WTC11 (cell line): ENCODE results near the gene AKAP13. TPM values are rescaled to one million over a fixed set of nuclear protein-coding genes. Genes with fewer than 3 reads are reported as not detected.

Source experiments
- ATAC-seq: fragments of 200-7000 bp; cut with Tn5 transposase; 2 replicates; pipeline ENCODE4 v1.10.0; 2021; ENCODE audit warnings: mild to moderate bottlenecking, moderate library complexity
- CTCF ChIA-PET: fragments of 300-600 bp; sonication (Branson Sonifier 250); formaldehyde crosslinking; loops from one replicate; lab custom pipeline; 2021; ENCODE audit warnings: antibody characterized with exemption; lab: Charles Lee
- POLR2A ChIA-PET: fragments of 350-600 bp; sonication (Branson Sonifier 250); formaldehyde crosslinking; loops from one replicate; lab custom pipeline; 2021; ENCODE audit warnings: antibody characterized with exemption; lab: Charles Lee
- DNase-seq: peaks from one replicate; pipeline ENCODE4 v3.0.0; 2021; ENCODE audit warnings: low spot score
- H3K27ac Mint-ChIP-seq: 2 replicates; pipeline ENCODE4 v1.8.0; 2021; ENCODE audit warnings: mixed read lengths
- H3K27me3 Mint-ChIP-seq: 2 replicates; pipeline ENCODE4 v1.8.0; 2021; ENCODE audit warnings: low read depth, mild to moderate bottlenecking, moderate library complexity, mixed read lengths
- H3K36me3 Mint-ChIP-seq: 2 replicates; pipeline ENCODE4 v1.8.0; 2021; ENCODE audit warnings: mixed read lengths
- H3K4me1 Mint-ChIP-seq: 2 replicates; pipeline ENCODE4 v1.8.0; 2022; ENCODE audit warnings: mixed read lengths
- H3K4me3 Mint-ChIP-seq: 2 replicates; pipeline ENCODE4 v1.8.0; 2021; ENCODE audit warnings: mild to moderate bottlenecking, moderate library complexity, mixed read lengths
- H3K9me3 Mint-ChIP-seq: 2 replicates; pipeline ENCODE4 v1.8.0; 2021; ENCODE audit warnings: mixed read lengths
- AR ChIP-seq: fragments of 250-450 bp; sonication (Bioruptor Pico); IDR thresholded peaks from 2 replicates; pipeline ENCODE4 v1.9.0; 2021; ENCODE audit warnings: mild to moderate bottlenecking
- ATF2 ChIP-seq: sonication (generic); formaldehyde crosslinking; IDR thresholded peaks from 2 replicates; pipeline ENCODE4 v1.8.1; 2022; ENCODE audit warnings: low read depth, missing genetic modification reagents, borderline replicate concordance
- ATF6 ChIP-seq: sonication (generic); formaldehyde crosslinking; IDR thresholded peaks from 2 replicates; pipeline ENCODE4 v1.8.1; 2023; ENCODE audit warnings: mild to moderate bottlenecking, missing genetic modification reagents
- CREB1 ChIP-seq: sonication (generic); formaldehyde crosslinking; IDR thresholded peaks from 2 replicates; pipeline ENCODE4 v1.8.0; 2023; ENCODE audit warnings: mild to moderate bottlenecking, missing genetic modification reagents
- E2F1 ChIP-seq: sonication (generic); formaldehyde crosslinking; IDR thresholded peaks from 2 replicates; pipeline ENCODE4 v1.8.0; 2022; ENCODE audit warnings: mild to moderate bottlenecking, missing genetic modification reagents
- ESRRA ChIP-seq: sonication (generic); formaldehyde crosslinking; IDR thresholded peaks from 2 replicates; pipeline ENCODE4 v1.8.1; 2022; ENCODE audit warnings: mild to moderate bottlenecking, missing genetic modification reagents, borderline replicate concordance
- ETV6 ChIP-seq: sonication (generic); formaldehyde crosslinking; IDR thresholded peaks from 2 replicates; pipeline ENCODE4 v1.8.1; 2022; ENCODE audit warnings: mild to moderate bottlenecking, missing genetic modification reagents
- FOXP1 ChIP-seq: sonication (generic); formaldehyde crosslinking; IDR thresholded peaks from 2 replicates; pipeline ENCODE4 v1.8.0; 2022; ENCODE audit warnings: missing genetic modification reagents, mild to moderate bottlenecking, moderate library complexity, borderline replicate concordance
- GABPB1 ChIP-seq: sonication (generic); formaldehyde crosslinking; IDR thresholded peaks from 2 replicates; pipeline ENCODE4 v1.8.1; 2023; ENCODE audit warnings: mild to moderate bottlenecking, missing genetic modification reagents
- MAX ChIP-seq: sonication (generic); formaldehyde crosslinking; IDR thresholded peaks from 2 replicates; pipeline ENCODE4 v1.8.0; 2022; ENCODE audit warnings: mild to moderate bottlenecking, missing genetic modification reagents
- OVOL2 ChIP-seq: fragments of 250-450 bp; sonication (Bioruptor Pico); IDR thresholded peaks from 2 replicates; pipeline ENCODE4 v1.9.0; 2021; ENCODE audit warnings: mild to moderate bottlenecking, borderline replicate concordance
- PREB ChIP-seq: sonication (generic); formaldehyde crosslinking; IDR thresholded peaks from 2 replicates; pipeline ENCODE4 v1.8.1; 2022; ENCODE audit warnings: mild to moderate bottlenecking, missing genetic modification reagents, moderate library complexity, borderline replicate concordance
- PRRX2 ChIP-seq: fragments of 250-450 bp; sonication (Bioruptor Pico); IDR thresholded peaks from 2 replicates; pipeline ENCODE4 v1.8.0; 2021; ENCODE audit warnings: mild to moderate bottlenecking
- USF1 ChIP-seq: sonication (generic); formaldehyde crosslinking; IDR thresholded peaks from 2 replicates; pipeline ENCODE4 v1.8.0; 2022; ENCODE audit warnings: mild to moderate bottlenecking, missing genetic modification reagents
- ZNF121 ChIP-seq: sonication (generic); formaldehyde crosslinking; IDR thresholded peaks from 2 replicates; pipeline ENCODE4 v1.8.0; 2023; ENCODE audit warnings: missing genetic modification reagents
- ZNF423 ChIP-seq: fragments of 250-450 bp; sonication (Bioruptor Pico); IDR thresholded peaks from 2 replicates; pipeline ENCODE4 v2.1.2; 2022; ENCODE audit warnings: mild to moderate bottlenecking, moderate library complexity
- ZNF532 ChIP-seq: fragments of 250-450 bp; sonication (Bioruptor Pico); IDR thresholded peaks from 2 replicates; pipeline ENCODE4 v1.9.0; 2021; ENCODE audit warnings: mild to moderate bottlenecking, borderline replicate concordance
- total RNA-seq: library from RNA; stranded (reverse); gene quantifications from 3 replicates; pipeline ENCODE4 v1.2.3, GENCODE V29; 2021

Gene AKAP13
- total RNA-seq, 1 experiment from 2014 or later = 50.3 TPM

- H3K36me3 Mint-ChIP-seq = peaks cover 37% of the 10 kb centered on the region
- peaks cover 45% of the 10 kb centered on the region for H3K9me3 Mint-ChIP-seq
- peaks cover 4% of the 10 kb centered on the region; the same call in 1 of the 2 replicates for H3K27me3 Mint-ChIP-seq
- no peak for DNase-seq
- ChIA-PET CTCF (no interaction called here), POLR2A (no interaction called here)
- H3K4me3 Mint-ChIP-seq = no peak overlapping the region
- no peak overlapping the region for H3K27ac Mint-ChIP-seq
- peaks cover 13% of the 10 kb centered on the region for H3K4me1 Mint-ChIP-seq
- no peak for TF ChIP-seq AR (CRISPR knock-in tag)
- TF ChIP-seq GABPB1 (CRISPR knock-in tag) = no peak
- TF ChIP-seq PRRX2 (CRISPR knock-in tag) = no peak
- no peak for TF ChIP-seq ZNF121 (CRISPR knock-in tag)
- no peak for TF ChIP-seq ATF2 (CRISPR knock-in tag)
- TF ChIP-seq USF1 = no peak
- TF ChIP-seq ESRRA (CRISPR knock-in tag) = no peak
- no peak for TF ChIP-seq PREB (CRISPR knock-in tag)
- no peak for TF ChIP-seq OVOL2
- TF ChIP-seq ETV6 = no peak
- TF ChIP-seq E2F1 (CRISPR knock-in tag) = no peak
- TF ChIP-seq ZNF423 = no peak
- no peak for TF ChIP-seq ATF6 (CRISPR knock-in tag)
- TF ChIP-seq ZNF532 (CRISPR knock-in tag) = no peak
- no peak for TF ChIP-seq CREB1 (CRISPR knock-in tag)
- TF ChIP-seq MAX (CRISPR knock-in tag) = no peak
- no peak for TF ChIP-seq FOXP1 (CRISPR knock-in tag)
- ATAC-seq = no peak
Observed at GRCh38 chr15:85452436-85452835, 72.0 kb downstream of the AKAP13 start.
